T-cell (primary cell): ENCODE results near the gene FGF11. TPM values are rescaled to one million over a fixed set of nuclear protein-coding genes. Genes with fewer than 3 reads are reported as not detected.

ENCODE experiments used
- ATAC-seq, 4 experiments: fragments of 200-7000 bp in 3 of 4; fragments of 150-1000 bp in 1 of 4; cut with Tn5 transposase; replicated peaks in 1 of 4; 1 replicate in 3 of 4; 2 replicates in 1 of 4; pipeline ENCODE4 v1.10.0; 2021; ENCODE audit warnings: moderate library complexity in 3 of 4, mild to moderate bottlenecking in 2 of 4, moderate number of reproducible peaks in 1 of 4
- CTCF ChIA-PET, 2 donors: fragments of 300-600 bp; sonication (Branson Sonifier 250); formaldehyde crosslinking; loops; one replicate each; lab custom pipeline; 2022; ENCODE audit warnings: antibody characterized with exemption in 2 of 2; lab: Charles Lee
- POLR2A ChIA-PET, 2 donors: fragments of 300-600 bp; sonication (Branson Sonifier 250); formaldehyde crosslinking; loops; one replicate each; lab custom pipeline; 2022; ENCODE audit warnings: antibody characterized with exemption in 2 of 2; lab: Charles Lee
- DNase-seq, 35 experiments: peaks; one replicate each; pipeline versions ENCODE4 v3.0.0 to v3.0.0-alpha.2; 2013 to 2023
- H3K27ac ChIP-seq: one replicate; pipeline ENCODE4 v1.5.1; 2013; ENCODE audit warnings: low read length
- H3K27me3 ChIP-seq, 2 experiments: replicated peaks in 1 of 2; 1 replicate in 1 of 2; 2 replicates in 1 of 2; pipeline versions ENCODE4 v1.6.1 to v1.7.0; 2013; ENCODE audit warnings: low read length in 1 of 2, mixed read lengths in 1 of 2; ENCODE audit not compliant: control insufficient read depth in 2 of 2, insufficient read depth in 2 of 2; ENCODE audit errors: extremely low read depth in 1 of 2
- H3K36me3 ChIP-seq, 2 donors: 1 replicate in 1 of 2; 2 replicates in 1 of 2; pipeline versions ENCODE4 v1.6.1 to v1.7.0; 2013; ENCODE audit warnings: low read length in 1 of 2; ENCODE audit not compliant: control insufficient read depth in 2 of 2, insufficient read depth in 1 of 2; ENCODE audit errors: extremely low read depth in 1 of 2
- H3K4me1 ChIP-seq, 2 experiments: 1 replicate in 1 of 2; 2 replicates in 1 of 2; pipeline versions ENCODE4 v1.6.1 to v1.7.0; 2013; ENCODE audit warnings: low read length in 2 of 2, mixed read lengths in 1 of 2; ENCODE audit not compliant: insufficient read depth in 2 of 2, control insufficient read depth in 1 of 2; ENCODE audit errors: extremely low read depth in 1 of 2
- H3K4me3 ChIP-seq, 2 donors: 1 replicate in 1 of 2; 2 replicates in 1 of 2; pipeline versions ENCODE4 v1.5.1 to v1.7.0; 2013; ENCODE audit warnings: mild to moderate bottlenecking in 2 of 2, low read length in 1 of 2, moderate library complexity in 1 of 2; ENCODE audit not compliant: control insufficient read depth in 1 of 2; ENCODE audit errors: extremely low read depth in 1 of 2
- H3K9me3 ChIP-seq: 2 replicates; pipeline ENCODE4 v1.7.0; 2013
- H3K27ac Mint-ChIP-seq, 2 donors: one replicate each; pipeline ENCODE4 v1.8.0; 2020 to 2021; ENCODE audit warnings: mild to moderate bottlenecking in 2 of 2, mixed read lengths in 2 of 2
- H3K27me3 Mint-ChIP-seq, 2 donors: one replicate each; pipeline ENCODE4 v1.8.0; 2021 to 2022; ENCODE audit warnings: mixed read lengths in 2 of 2
- H3K36me3 Mint-ChIP-seq: one replicate; pipeline ENCODE4 v1.8.0; 2021; ENCODE audit warnings: mixed read lengths
- H3K4me1 Mint-ChIP-seq, 3 donors: one replicate each; pipeline ENCODE4 v1.8.0; 2020 to 2022; ENCODE audit warnings: mixed read lengths in 3 of 3, mild to moderate bottlenecking in 1 of 3
- H3K4me3 Mint-ChIP-seq, 3 donors: one replicate each; pipeline ENCODE4 v1.8.0; 2020 to 2022; ENCODE audit warnings: mild to moderate bottlenecking in 3 of 3, mixed read lengths in 3 of 3, moderate library complexity in 3 of 3
- H3K9me3 Mint-ChIP-seq, 3 donors: one replicate each; pipeline ENCODE4 v1.8.0; 2020 to 2022; ENCODE audit warnings: mixed read lengths in 3 of 3
- WGBS: methylation state at CpG from one replicate; pipeline ENCODE4 v1.1.5; 2013; ENCODE audit warnings: missing lambda C conversion rate; ENCODE audit not compliant: insufficient coverage; 5-methylcytosine and 5-hydroxymethylcytosine counted together
- total RNA-seq, 35 experiments: library from RNA in 6 of 35; stranded (reverse) in 6 of 35; fragments of 120-200 nt in 1 of 35; gene quantifications; one replicate each; pipeline versions ENCODE4 v1.2.1 to v1.2.4 and lab custom pipeline; 2013 to 2026

Gene FGF11
- total RNA-seq, 5 donors from 2014 or later (not counting 1 experiment from before 2014, with no cell fraction given): 2.4 to 4.2 (median 3.3) TPM

DNA sequence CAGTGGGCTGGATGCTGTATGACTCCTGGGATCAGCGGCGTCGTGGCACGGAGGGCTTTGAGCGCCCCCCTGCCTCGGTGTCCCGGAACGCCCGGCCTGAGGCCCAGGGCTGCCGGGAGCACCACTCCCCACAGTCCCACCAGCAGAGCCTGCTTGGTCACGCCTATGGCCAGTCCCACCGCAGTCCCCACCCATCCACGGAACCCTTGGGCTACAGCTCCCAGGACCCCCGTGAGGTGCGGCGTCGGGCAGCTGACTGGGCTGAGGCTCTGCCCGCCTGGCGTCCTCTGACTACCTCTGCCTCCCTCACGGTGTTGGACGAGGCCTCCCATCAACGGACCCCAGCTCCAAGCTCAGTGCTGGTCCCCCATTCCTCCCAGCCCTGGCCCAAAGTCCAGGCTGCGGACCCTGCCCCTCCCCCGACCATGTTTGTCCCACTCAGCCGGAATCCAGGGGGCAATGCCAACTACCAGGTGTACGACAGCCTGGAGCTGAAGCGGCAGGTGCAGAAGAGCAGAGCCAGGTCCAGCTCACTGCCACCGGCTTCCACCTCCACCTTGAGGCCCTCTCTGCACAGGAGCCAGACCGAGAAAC, 12.3 kb upstream of the FGF11 start:
- Histone ChIP-seq H3K27ac (no peak overlapping the region), H3K36me3 (no peaks in the 10 kb centered on the region), H3K4me3 (no peak overlapping the region), H3K4me1 (no peaks in the 10 kb centered on the region), H3K27me3 (peaks cover 0 to 2% of the 10 kb centered on the region in 2 experiments), H3K9me3 (no peaks in the 10 kb centered on the region)
- Mint-ChIP-seq H3K9me3 (no peaks in the 10 kb centered on the region), H3K4me1 (no peaks in the 10 kb centered on the region), H3K27ac (no peak overlapping the region), H3K36me3 (no peaks in the 10 kb centered on the region), H3K27me3 (no peaks in the 10 kb centered on the region), H3K4me3 (no peak overlapping the region)
- ChIA-PET POLR2A (no interaction called here), CTCF (no interaction called here)
- WGBS: 86% methylated on average over 21 of the region's 29 CpGs
- ATAC-seq: no peak
- no peak for DNase-seq

DNA sequence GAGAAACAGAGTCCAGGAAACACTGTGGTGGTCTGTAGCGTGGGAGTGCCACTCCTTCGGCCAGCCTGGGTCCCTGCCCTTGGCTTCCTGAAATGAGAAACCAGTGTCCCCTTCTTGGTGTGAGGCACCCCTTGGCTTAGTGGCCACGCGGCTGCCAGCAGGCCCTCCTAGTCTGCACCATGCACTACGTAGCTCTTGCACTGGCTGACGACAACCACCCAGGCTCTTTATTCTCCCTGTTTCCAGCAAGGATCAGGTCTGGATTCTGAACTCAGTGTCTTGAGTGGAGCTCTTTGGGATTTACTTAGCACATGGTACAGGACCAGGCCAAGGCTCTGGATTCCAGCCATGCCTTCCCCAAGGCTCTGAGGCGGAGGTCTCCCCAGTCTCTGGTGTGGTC, 11.8 kb upstream of the FGF11 start:
- ATAC-seq (no peak), DNase-seq (no peak)
- no peaks in the 10 kb centered on the region for H3K9me3 Mint-ChIP-seq
- H3K4me1 Mint-ChIP-seq: no peaks in the 10 kb centered on the region
- no peak overlapping the region for H3K27ac Mint-ChIP-seq
- Histone ChIP-seq H3K36me3 (no peaks in the 10 kb centered on the region), H3K4me3 (no peak overlapping the region), H3K27me3 (peaks cover 0 to 2% of the 10 kb centered on the region in 2 experiments), H3K4me1 (no peaks in the 10 kb centered on the region), H3K9me3 (no peaks in the 10 kb centered on the region), H3K27ac (no peak overlapping the region)
- WGBS: 87% methylated on average over 7 of the region's 7 CpGs
- CTCF ChIA-PET: no interaction called here
- no peaks in the 10 kb centered on the region for H3K27me3 Mint-ChIP-seq
- H3K4me3 Mint-ChIP-seq: no peak overlapping the region
- H3K36me3 Mint-ChIP-seq: no peaks in the 10 kb centered on the region
- POLR2A ChIA-PET: no interaction called here

DNA sequence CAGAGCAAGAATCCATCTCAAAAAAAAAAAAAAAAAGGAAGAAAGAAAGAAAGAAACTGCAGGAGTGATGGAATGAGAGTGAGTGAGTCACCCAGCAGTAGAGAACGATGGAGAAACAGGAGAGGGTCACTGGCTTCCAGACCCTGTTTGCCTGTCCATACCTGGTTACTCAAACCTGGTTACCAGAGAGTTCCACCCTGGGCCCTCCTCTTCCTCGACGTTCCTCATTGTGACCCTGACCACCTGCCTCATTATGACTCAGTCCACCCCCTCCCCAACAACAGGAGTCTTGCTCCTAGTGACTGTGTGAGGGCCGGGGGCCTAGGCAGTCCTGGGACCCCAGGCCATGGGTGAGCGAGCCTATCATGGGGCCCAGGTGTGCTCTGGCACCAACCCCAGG, 10.8 kb upstream of the FGF11 start, which contains the start of gene SPEM3:
Gene SPEM3 (plus strand): TSS at position 301 of the 400 bp plus-strand sequence. CDS start 46 bp downstream, at position 347.
- Histone ChIP-seq H3K9me3 (no peaks in the 10 kb centered on the region), H3K4me1 (no peaks in the 10 kb centered on the region), H3K36me3 (no peaks in the 10 kb centered on the region), H3K4me3 (no peak within 1 kb of the TSS), H3K27ac (no peak within 1 kb of the TSS), H3K27me3 (no peaks in the 10 kb centered on the region)
- DNase-seq (no peak), ATAC-seq (no peak)
- ChIA-PET CTCF (no interaction called here), POLR2A (no interaction called here)
- Mint-ChIP-seq H3K27ac (no peak within 1 kb of the TSS), H3K4me1 (no peaks in the 10 kb centered on the region), H3K36me3 (no peaks in the 10 kb centered on the region), H3K4me3 (no peak within 1 kb of the TSS), H3K27me3 (no peaks in the 10 kb centered on the region), H3K9me3 (no peaks in the 10 kb centered on the region)
- WGBS: 49% methylated on average over 4 of the region's 5 CpGs

DNA sequence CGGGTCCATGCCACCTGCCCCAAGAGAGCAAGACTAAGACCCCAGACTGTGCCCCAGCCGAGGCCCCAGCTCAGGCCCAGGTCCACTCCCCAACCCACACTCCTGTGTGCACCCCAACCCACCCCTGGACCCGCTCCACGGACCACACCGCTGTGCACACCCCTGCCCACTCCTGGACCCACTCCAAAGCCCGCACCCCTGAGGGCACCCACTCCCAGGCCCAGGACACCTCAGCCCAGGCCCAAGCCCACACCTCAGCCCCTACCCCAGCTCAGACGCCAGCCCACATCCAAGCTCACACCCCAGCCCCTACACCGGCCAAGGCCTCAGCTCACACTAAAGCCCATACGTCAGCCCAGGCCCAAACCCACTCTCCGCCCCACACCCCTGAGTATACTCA, 9.6 kb upstream of the FGF11 start:
- DNase-seq (no peak), ATAC-seq (no peak)
- POLR2A ChIA-PET: no interaction called here
- no peaks in the 10 kb centered on the region for H3K9me3 ChIP-seq
- no peaks in the 10 kb centered on the region for H3K36me3 ChIP-seq
- H3K4me3 ChIP-seq: no peak overlapping the region
- CTCF ChIA-PET: no interaction called here
- peaks cover 0 to under 1% of the 10 kb centered on the region in 2 experiments for H3K4me1 ChIP-seq
- no peaks in the 10 kb centered on the region for H3K36me3 Mint-ChIP-seq
- no peaks in the 10 kb centered on the region for H3K27me3 Mint-ChIP-seq
- H3K4me1 Mint-ChIP-seq: peaks cover 0 to under 1% (median 0%) of the 10 kb centered on the region in 3 donors
- H3K27ac Mint-ChIP-seq: no peak overlapping the region
- WGBS: 86% methylated on average over 10 of the region's 10 CpGs
- no peak overlapping the region for H3K27ac ChIP-seq
- no peaks in the 10 kb centered on the region for H3K9me3 Mint-ChIP-seq
- no peak overlapping the region for H3K4me3 Mint-ChIP-seq
- H3K27me3 ChIP-seq: no peaks in the 10 kb centered on the region

DNA sequence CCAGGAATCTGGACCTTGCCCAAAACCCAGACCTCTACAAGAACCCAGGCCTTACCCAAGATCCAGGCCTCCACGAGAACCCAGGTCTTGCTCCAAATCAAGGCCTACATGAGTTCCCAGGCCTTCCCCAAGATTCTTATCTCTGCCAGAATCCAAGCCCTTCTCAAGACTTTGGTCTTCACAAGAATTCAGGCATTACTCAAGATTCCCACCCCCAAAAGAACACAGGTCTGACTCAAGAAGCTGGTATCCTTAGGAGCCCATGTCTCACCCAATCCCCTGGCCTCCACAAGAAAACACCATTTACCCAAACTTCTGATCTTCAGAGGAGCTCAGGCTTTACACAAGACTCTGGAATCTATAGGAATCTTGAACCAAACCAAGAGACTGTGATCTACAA, 8.1 kb upstream of the FGF11 start:
- POLR2A ChIA-PET: no interaction called here
- H3K27ac ChIP-seq: no peak overlapping the region
- DNase-seq (no peak), ATAC-seq (no peak)
- H3K27me3 ChIP-seq: no peaks in the 10 kb centered on the region
- H3K4me1 Mint-ChIP-seq: peaks cover 8 to 12% (median 10%) of the 10 kb centered on the region in 3 donors
- H3K4me3 ChIP-seq: no peak overlapping the region
- no peaks in the 10 kb centered on the region for H3K36me3 Mint-ChIP-seq
- no peaks in the 10 kb centered on the region for H3K9me3 ChIP-seq
- no peaks in the 10 kb centered on the region for H3K27me3 Mint-ChIP-seq
- H3K36me3 ChIP-seq: no peaks in the 10 kb centered on the region
- 83% methylated on average over 1 of the region's 1 CpG for WGBS
- H3K27ac Mint-ChIP-seq: no peak overlapping the region
- no peak overlapping the region for H3K4me3 Mint-ChIP-seq
- CTCF ChIA-PET: interaction anchor here in 1 of 2 donors (0.5 kb wide), 1 partner anchor 36 kb away, joined by 6 read pairs; no protein-coding TSS in a partner anchor
- H3K4me1 ChIP-seq: peaks cover 0 to 12% of the 10 kb centered on the region in 2 experiments
- H3K9me3 Mint-ChIP-seq: no peaks in the 10 kb centered on the region

DNA sequence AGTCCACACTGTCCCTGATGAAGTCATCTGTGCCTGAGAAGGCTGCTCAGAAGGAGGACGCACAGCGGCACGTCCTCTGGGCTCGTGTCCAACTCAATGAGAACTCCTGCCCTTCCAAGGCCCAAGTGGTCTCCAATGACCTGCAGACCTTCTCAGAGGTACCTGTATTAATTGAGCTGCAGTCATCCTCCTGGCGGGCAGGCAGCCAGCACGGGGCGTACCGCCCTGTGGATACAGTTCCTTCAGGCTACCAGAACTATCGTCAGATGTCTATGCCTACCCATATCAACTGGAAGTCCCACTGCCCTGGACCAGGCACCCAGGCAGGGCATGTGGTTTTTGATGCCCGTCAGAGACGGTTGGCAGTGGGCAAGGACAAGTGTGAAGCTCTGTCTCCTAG, 7.0 kb upstream of the FGF11 start:
- no peak for ATAC-seq
- Histone ChIP-seq H3K27ac (no peak overlapping the region), H3K9me3 (no peaks in the 10 kb centered on the region), H3K36me3 (no peaks in the 10 kb centered on the region), H3K4me3 (no peak overlapping the region), H3K4me1 (peaks cover 0 to 22% of the 10 kb centered on the region in 2 experiments), H3K27me3 (no peaks in the 10 kb centered on the region)
- no peak overlapping the region for H3K27ac Mint-ChIP-seq
- no peaks in the 10 kb centered on the region for H3K27me3 Mint-ChIP-seq
- no peak overlapping the region for H3K4me3 Mint-ChIP-seq
- H3K4me1 Mint-ChIP-seq: peaks cover 14 to 20% (median 17%) of the 10 kb centered on the region in 3 donors
- 93% methylated on average over 11 of the region's 11 CpGs for WGBS
- no peaks in the 10 kb centered on the region for H3K9me3 Mint-ChIP-seq
- DNase-seq: no peak
- no peaks in the 10 kb centered on the region for H3K36me3 Mint-ChIP-seq
- ChIA-PET CTCF (no interaction called here), POLR2A (no interaction called here)
